ENCODE results near the gene DLG4.

The DLG4 gene

DNA sequence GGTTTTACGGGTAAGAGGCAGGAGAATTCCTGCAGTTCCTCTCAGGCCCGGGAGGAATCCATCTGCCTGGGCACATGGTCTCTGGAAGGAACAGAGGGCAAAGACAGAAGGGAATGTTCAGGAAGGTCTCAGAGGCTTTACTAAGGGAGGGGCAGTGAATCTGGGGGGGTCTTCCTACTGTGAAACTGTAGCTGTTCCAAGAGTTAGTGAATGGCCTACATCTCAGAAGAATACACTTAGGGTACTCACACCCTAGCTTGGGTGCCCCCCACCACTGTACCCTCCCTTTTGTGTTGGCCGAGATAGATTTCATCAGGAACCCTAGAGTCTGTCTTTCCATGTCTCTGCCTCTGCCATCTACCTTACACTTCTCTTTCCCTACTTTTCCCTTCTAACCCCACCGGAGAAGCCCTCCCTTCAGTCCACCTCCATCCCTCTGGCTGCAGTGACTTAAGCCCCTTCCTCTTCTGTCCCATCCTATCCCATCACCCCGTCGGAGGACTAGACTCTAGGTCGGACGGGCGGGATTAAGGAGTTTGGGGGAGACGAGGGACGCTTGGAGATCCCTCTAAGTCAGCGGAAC lies 316 bp downstream of the DLG4 start (continued):
- no peak for TF ChIP-seq SALL2 (tag by site-specific recombination; IDR thresholded peaks at IDR 0.05; ENCODE audit: borderline replicate concordance)

- TF ChIP-seq ZNF704 (tag by site-specific recombination; IDR thresholded peaks at IDR 0.05): no peak
- no peak for TF ChIP-seq ZNF426 (tag by site-specific recombination; IDR thresholded peaks at IDR 0.05)
- no peak for TF ChIP-seq ZNF600 (tag by site-specific recombination; IDR thresholded peaks at IDR 0.05)
- no peak for TF ChIP-seq GFI1B (tag by site-specific recombination; IDR thresholded peaks at IDR 0.05)
- no peak for TF ChIP-seq ZNF146 (tag by site-specific recombination; IDR thresholded peaks at IDR 0.05)
- TF ChIP-seq ZNF366 (tag by site-specific recombination; conservative IDR thresholded peaks at IDR 0.05): no peak
- TF ChIP-seq ZNF423 (tag by site-specific recombination; IDR thresholded peaks at IDR 0.05): no peak
- no peak for TF ChIP-seq ZFP37 (tag by site-specific recombination; IDR thresholded peaks at IDR 0.05)
- TF ChIP-seq ZNF394 (tag by site-specific recombination; IDR thresholded peaks at IDR 0.05; ENCODE audit: borderline replicate concordance): no peak
- no peak for TF ChIP-seq ZNF544 (tag by site-specific recombination; IDR thresholded peaks at IDR 0.05)
- TF ChIP-seq ZNF433 (tag by site-specific recombination; IDR thresholded peaks at IDR 0.05; ENCODE audit: low read depth): no peak
- TF ChIP-seq, protein P1, sequence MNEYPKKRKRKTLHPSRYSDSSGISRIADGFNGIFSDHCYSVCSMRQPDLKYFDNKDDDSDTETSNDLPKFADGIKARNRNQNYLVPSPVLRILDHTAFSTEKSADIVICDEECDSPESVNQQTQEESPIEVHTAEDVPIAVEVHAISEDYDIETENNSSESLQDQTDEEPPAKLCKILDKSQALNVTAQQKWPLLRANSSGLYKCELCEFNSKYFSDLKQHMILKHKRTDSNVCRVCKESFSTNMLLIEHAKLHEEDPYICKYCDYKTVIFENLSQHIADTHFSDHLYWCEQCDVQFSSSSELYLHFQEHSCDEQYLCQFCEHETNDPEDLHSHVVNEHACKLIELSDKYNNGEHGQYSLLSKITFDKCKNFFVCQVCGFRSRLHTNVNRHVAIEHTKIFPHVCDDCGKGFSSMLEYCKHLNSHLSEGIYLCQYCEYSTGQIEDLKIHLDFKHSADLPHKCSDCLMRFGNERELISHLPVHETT (tag by site-specific recombination; IDR thresholded peaks at IDR 0.05): no peak
- TF ChIP-seq ZNF664 (tag by site-specific recombination; IDR thresholded peaks at IDR 0.05): no peak
- TF ChIP-seq SP2 (tag by site-specific recombination; IDR thresholded peaks at IDR 0.05): no peak
- no peak for TF ChIP-seq ZNF843 (tag by site-specific recombination; IDR thresholded peaks at IDR 0.05)
- no peak for TF ChIP-seq ZNF596 (tag by site-specific recombination; IDR thresholded peaks at IDR 0.05)
- no peak for TF ChIP-seq ELK4 (IDR thresholded peaks at IDR 0.05; ENCODE audit: borderline replicate concordance, low read depth, low read length)
- ChIA-PET POLR2A (interaction anchor here (1.5 to 9.8 kb wide), 3 partner anchors 18 to 183 kb away, joined by 6 to 284 read pairs (median 7); partner anchors contain the start of genes DVL2, GABARAP, PHF23 and SLC16A13), CTCF (interaction anchor here (0.6 to 4.2 kb wide), 5 partner anchors 11 to 173 kb away, joined by 3 to 34 read pairs (median 5); partner anchors contain the start of genes GABARAP and PHF23)
- H3K4me3 ChIP-seq (ENCODE audit: low read depth, low read length): no peak overlapping the region
- H3K9me3 ChIP-seq (ENCODE audit: control insufficient read depth, insufficient read depth, low read depth, low read length): no peaks in the 10 kb centered on the region
- H3K4me1 ChIP-seq (ENCODE audit: control insufficient read depth, insufficient read depth, low read length): peaks cover 8% of the 10 kb centered on the region
- H3K36me3 ChIP-seq (ENCODE audit: control insufficient read depth in 2 of 2, insufficient read depth in 1 of 2, low read length in 2 of 2): peaks cover 7 to 29% of the 10 kb centered on the region in 2 experiments; a peak in 2 of 3 replicates
- no peak overlapping the region; the same call in 1 of the 2 replicates for H3K27ac ChIP-seq (ENCODE audit: extremely low read depth, low read depth, low read length)
Measured at GRCh38 chr17:7218758-7219157, 878 bp downstream of the DLG4 start.

- Histone ChIP-seq H3K4me1 (ENCODE audit: control insufficient read depth, insufficient read depth, low read length) (peaks cover 11% of the 10 kb centered on the region), H3K4me3 (ENCODE audit: low read depth, low read length) (no peak overlapping the region), H3K9me3 (ENCODE audit: control insufficient read depth, insufficient read depth, low read depth, low read length) (no peaks in the 10 kb centered on the region), H3K27ac (ENCODE audit: extremely low read depth, low read depth, low read length) (no peak overlapping the region), H3K36me3 (ENCODE audit: control insufficient read depth in 2 of 2, insufficient read depth in 1 of 2, low read length in 2 of 2) (peaks cover under 1 to 23% of the 10 kb centered on the region in 2 experiments; a peak in 2 of 3 replicates)
- TF ChIP-seq, protein P2, sequence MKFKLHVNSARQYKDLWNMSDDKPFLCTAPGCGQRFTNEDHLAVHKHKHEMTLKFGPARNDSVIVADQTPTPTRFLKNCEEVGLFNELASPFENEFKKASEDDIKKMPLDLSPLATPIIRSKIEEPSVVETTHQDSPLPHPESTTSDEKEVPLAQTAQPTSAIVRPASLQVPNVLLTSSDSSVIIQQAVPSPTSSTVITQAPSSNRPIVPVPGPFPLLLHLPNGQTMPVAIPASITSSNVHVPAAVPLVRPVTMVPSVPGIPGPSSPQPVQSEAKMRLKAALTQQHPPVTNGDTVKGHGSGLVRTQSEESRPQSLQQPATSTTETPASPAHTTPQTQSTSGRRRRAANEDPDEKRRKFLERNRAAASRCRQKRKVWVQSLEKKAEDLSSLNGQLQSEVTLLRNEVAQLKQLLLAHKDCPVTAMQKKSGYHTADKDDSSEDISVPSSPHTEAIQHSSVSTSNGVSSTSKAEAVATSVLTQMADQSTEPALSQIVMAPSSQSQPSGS (tag by site-specific recombination; IDR thresholded peaks at IDR 0.05; ENCODE audit: low read depth): no peak
- 0 out of 2 replicates have a peak, but pooled peaks have one; percentile 36 for TF ChIP-seq ZNF561 (tag by site-specific recombination; IDR thresholded peaks at IDR 0.05; ENCODE audit: borderline replicate concordance)
- CTCF ChIA-PET: interaction anchor here (0.5 to 4.2 kb wide), 3 partner anchors 12 to 172 kb away, joined by 3 to 34 read pairs (median 4); no protein-coding TSS in a partner anchor
- POLR2A ChIA-PET: interaction anchor here (9.8 kb wide), 1 partner anchor 18 kb away, joined by 284 read pairs; the partner anchor contains the start of genes DVL2, GABARAP and PHF23
Measured at GRCh38 chr17:7218166-7218565, 1.5 kb downstream of the DLG4 start.

Measured in HEK293 (cell line).